ENCODE measurements around the gene EML1. TPM values are rescaled to one million over a fixed set of nuclear protein-coding genes. Genes with fewer than 3 reads are reported as not detected.

Gene EML1
- polyA plus RNA-seq, 1 donor from 2014 or later: 21.7 TPM

- H3K79me2 ChIP-seq (replicated peaks; ENCODE audit: insufficient read depth, low read length): no peaks in the 10 kb centered on the region
- TF ChIP-seq TAF1 (IDR thresholded peaks at IDR 0.05; ENCODE audit: low read depth) (no peak), EP300 (conservative IDR thresholded peaks at IDR 0.05; ENCODE audit: poor library complexity, severe bottlenecking) (no peak), RAD21 (conservative IDR thresholded peaks at IDR 0.05) (no peak), POLR2AphosphoS5 (IDR thresholded peaks at IDR 0.05) (no peak), MXI1 (conservative IDR thresholded peaks at IDR 0.05; ENCODE audit: poor library complexity, severe bottlenecking) (no peak), SMC3 (conservative IDR thresholded peaks at IDR 0.05; ENCODE audit: poor library complexity) (no peak), REST (IDR thresholded peaks at IDR 0.05; ENCODE audit: borderline replicate concordance) (no peak), EZH2 (IDR thresholded peaks at IDR 0.05; ENCODE audit: borderline replicate concordance, insufficient read depth, low read length, poor library complexity, severe bottlenecking) (no peak)
- H3K9ac ChIP-seq (ENCODE audit: low read length): no peak overlapping the region
Observed at GRCh38 chr14:99781091-99781490, 12.1 kb upstream of the EML1 start.

GRCh38 chr14:99781853-99782610 is 11.2 kb upstream of the EML1 start:
- Histone ChIP-seq H3K9me3 (ENCODE audit: low read length) (no peaks in the 10 kb centered on the region), H3K79me2 (replicated peaks; ENCODE audit: insufficient read depth, low read length) (no peaks in the 10 kb centered on the region), H3F3A (ENCODE audit: insufficient read depth, low read length, poor library complexity, severe bottlenecking) (no peaks in the 10 kb centered on the region)

More at GRCh38 chr14:99781091-99781490, 12.1 kb upstream of the EML1 start:
- H3K9me2 ChIP-seq (ENCODE audit: insufficient read depth, low read length): no peaks in the 10 kb centered on the region
- no peaks in the 10 kb centered on the region for H4K20me1 ChIP-seq (ENCODE audit: insufficient read depth)
- no peaks in the 10 kb centered on the region for H3K27me3 ChIP-seq (ENCODE audit: insufficient read depth, low read depth, low read length)
- H3K4me3 ChIP-seq (ENCODE audit: low read length): no peak overlapping the region
- no peak overlapping the region for H2AFZ ChIP-seq (ENCODE audit: low read depth, low read length)
- no peak overlapping the region for H3K4me2 ChIP-seq (ENCODE audit: low read length)
- H3K36me3 ChIP-seq (ENCODE audit: insufficient read depth, low read length): no peaks in the 10 kb centered on the region
- H3F3A ChIP-seq (ENCODE audit: insufficient read depth, low read length, poor library complexity, severe bottlenecking): no peaks in the 10 kb centered on the region
- no peak overlapping the region for H3K27ac ChIP-seq (ENCODE audit: low read length)
- H3K9me3 ChIP-seq (ENCODE audit: low read length): no peaks in the 10 kb centered on the region

More at GRCh38 chr14:99781853-99782610, 11.2 kb upstream of the EML1 start:
- no peaks in the 10 kb centered on the region for H3K27me3 ChIP-seq (ENCODE audit: insufficient read depth, low read depth, low read length)
- no peaks in the 10 kb centered on the region for H4K20me1 ChIP-seq (ENCODE audit: insufficient read depth)
- H2AFZ ChIP-seq (ENCODE audit: low read depth, low read length): no peak overlapping the region
- H3K4me3 ChIP-seq (ENCODE audit: low read length): no peak overlapping the region
- no peak overlapping the region for H3K4me2 ChIP-seq (ENCODE audit: low read length)
- no peak overlapping the region for H3K9ac ChIP-seq (ENCODE audit: low read length)
- H3K27ac ChIP-seq (ENCODE audit: low read length): no peak overlapping the region
- H3K36me3 ChIP-seq (ENCODE audit: insufficient read depth, low read length): no peaks in the 10 kb centered on the region
- TF ChIP-seq REST (IDR thresholded peaks at IDR 0.05; ENCODE audit: borderline replicate concordance) (no peak), CTCF (IDR thresholded peaks at IDR 0.05; ENCODE audit: poor library complexity, severe bottlenecking) (no peak), SMC3 (conservative IDR thresholded peaks at IDR 0.05; ENCODE audit: poor library complexity) (no peak), POLR2AphosphoS5 (IDR thresholded peaks at IDR 0.05) (no peak), TAF1 (IDR thresholded peaks at IDR 0.05; ENCODE audit: low read depth) (no peak), EP300 (conservative IDR thresholded peaks at IDR 0.05; ENCODE audit: poor library complexity, severe bottlenecking) (no peak), EZH2 (IDR thresholded peaks at IDR 0.05; ENCODE audit: borderline replicate concordance, insufficient read depth, low read length, poor library complexity, severe bottlenecking) (no peak), MXI1 (conservative IDR thresholded peaks at IDR 0.05; ENCODE audit: poor library complexity, severe bottlenecking) (no peak)
- H3K9me2 ChIP-seq (ENCODE audit: insufficient read depth, low read length): no peaks in the 10 kb centered on the region

Data from neural cell (in vitro differentiated cells).